ENCODE data around the gene PIK3R6. TPM values are rescaled to one million over a fixed set of nuclear protein-coding genes. Genes with fewer than 3 reads are reported as not detected.

PIK3R6 gene
- total and polyA plus RNA-seq, 2 experiments from 2014 or later: 0.11 to 0.24 TPM

DNA sequence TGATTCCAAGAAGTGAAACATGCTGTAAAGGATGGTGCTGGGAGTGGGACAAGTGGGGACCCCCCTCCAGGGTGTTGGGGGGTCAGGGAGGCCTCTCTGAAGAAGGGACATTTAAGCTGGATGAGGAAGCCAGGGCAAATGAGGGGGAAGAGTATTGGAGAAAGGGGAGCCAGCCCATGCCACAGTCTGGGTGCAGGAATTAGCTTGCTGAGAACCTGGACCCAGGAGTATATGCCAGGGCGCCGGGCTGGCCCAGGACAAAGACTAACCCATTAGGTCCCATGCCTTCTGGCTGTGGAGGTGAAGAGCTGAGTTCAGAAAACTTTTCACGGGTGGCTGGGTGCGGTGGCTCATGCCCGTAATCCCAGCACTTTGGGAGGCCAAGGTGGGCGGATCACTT is 45.6 kb upstream of the PIK3R6 start (continued):
- TF ChIP-seq ZNF114 (CRISPR knock-in tag; IDR thresholded peaks at IDR 0.05) (no peak), REST (IDR thresholded peaks at IDR 0.05; ENCODE audit: unreplicated experiment) (no peak), JUNB (IDR thresholded peaks at IDR 0.05; ENCODE audit: unreplicated experiment) (no peak)
- TF ChIP-seq, protein P1, sequence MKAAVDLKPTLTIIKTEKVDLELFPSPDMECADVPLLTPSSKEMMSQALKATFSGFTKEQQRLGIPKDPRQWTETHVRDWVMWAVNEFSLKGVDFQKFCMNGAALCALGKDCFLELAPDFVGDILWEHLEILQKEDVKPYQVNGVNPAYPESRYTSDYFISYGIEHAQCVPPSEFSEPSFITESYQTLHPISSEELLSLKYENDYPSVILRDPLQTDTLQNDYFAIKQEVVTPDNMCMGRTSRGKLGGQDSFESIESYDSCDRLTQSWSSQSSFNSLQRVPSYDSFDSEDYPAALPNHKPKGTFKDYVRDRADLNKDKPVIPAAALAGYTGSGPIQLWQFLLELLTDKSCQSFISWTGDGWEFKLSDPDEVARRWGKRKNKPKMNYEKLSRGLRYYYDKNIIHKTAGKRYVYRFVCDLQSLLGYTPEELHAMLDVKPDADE (IDR thresholded peaks at IDR 0.05): no peak

GRCh38 chr17:8912084-8912981 is 44.9 kb upstream of the PIK3R6 start:
- Histone ChIP-seq H3K79me2 (replicated peaks; ENCODE audit: insufficient read depth) (no peaks in the 10 kb centered on the region), H3K4me1 (ENCODE audit: insufficient read depth) (no peaks in the 10 kb centered on the region), H3K27me3 (ENCODE audit: insufficient read depth) (no peaks in the 10 kb centered on the region), H3F3A (replicated peaks; ENCODE audit: low read depth) (no peaks in the 10 kb centered on the region), H3K27ac (ENCODE audit: low read depth) (no peak overlapping the region), H2AFZ (no peak overlapping the region), H3K4me2 (no peak overlapping the region), H3K9me2 (ENCODE audit: insufficient read depth) (no peaks in the 10 kb centered on the region), H3K36me3 (ENCODE audit: insufficient read depth) (no peaks in the 10 kb centered on the region), H3K4me3 (no peak overlapping the region), H4K20me1 (replicated peaks; ENCODE audit: insufficient read depth) (no peaks in the 10 kb centered on the region)
- DNase-seq (ENCODE audit: low spot score) (no peak), ATAC-seq (no peak)
- H3K4me3 Mint-ChIP-seq: no peak overlapping the region
- H3K4me1 Mint-ChIP-seq: no peaks in the 10 kb centered on the region
- H3K27me3 Mint-ChIP-seq (ENCODE audit: insufficient read depth, low read depth, poor library complexity): peaks cover 8% of the 10 kb centered on the region
- TF ChIP-seq POLR2AphosphoS5 (IDR thresholded peaks at IDR 0.05; ENCODE audit: low read depth) (no peak), EZH2 (IDR thresholded peaks at IDR 0.05; ENCODE audit: low read depth, unreplicated experiment) (no peak), REST (IDR thresholded peaks at IDR 0.05; ENCODE audit: unreplicated experiment) (no peak), CREB1 (CRISPR knock-in tag; IDR thresholded peaks at IDR 0.05; ENCODE audit: low read depth) (no peak), CTCF (conservative IDR thresholded peaks at IDR 0.05; ENCODE audit: low read depth in 2 of 2) (no peak), NANOG (IDR thresholded peaks at IDR 0.05; ENCODE audit: borderline replicate concordance) (no peak), STAT1 (IDR thresholded peaks at IDR 0.05; ENCODE audit: unreplicated experiment) (no peak), JUNB (IDR thresholded peaks at IDR 0.05; ENCODE audit: unreplicated experiment) (no peak)
- TF ChIP-seq, protein P1 (IDR thresholded peaks at IDR 0.05): no peak
- H3K27ac Mint-ChIP-seq: no peak overlapping the region
- H3K36me3 Mint-ChIP-seq (ENCODE audit: low read depth): peaks cover 7% of the 10 kb centered on the region; the same call in 2 of the 3 replicates
- peaks cover 6% of the 10 kb centered on the region for H3K9me3 Mint-ChIP-seq
